Spleen (tissue), 7 donors: ENCODE data around the gene CCDC74A.
A peak's percentile ranks its signal among the peaks of the same experiment; 100 is the strongest.

Experiments
- CTCF ChIP-seq, 11 experiments: fragments of 200-600 bp in 7 of 11; fragments of 450-650 bp in 4 of 11; sonication (generic) in 4 of 11; IDR thresholded peaks in 8 of 11; conservative IDR thresholded peaks in 3 of 11; 1 replicate in 7 of 11; 2 replicates in 4 of 11; pipeline versions ENCODE4 v1.4.0 to v1.8.0; 2016 to 2021; ENCODE audit warnings: antibody characterized with exemption in 11 of 11, inconsistent platforms in 4 of 11, mild to moderate bottlenecking in 1 of 11
- POLR2A ChIP-seq, 3 donors: fragments of 450-650 bp; IDR thresholded peaks; one replicate each; pipeline ENCODE4 v1.5.1; 2017; ENCODE audit warnings: antibody characterized with exemption in 3 of 3, mild to moderate bottlenecking in 1 of 3
- donor health status: DM: no; HTN: no; CAD: no; lungs with moderate emphysema.
- donor health status: DM: no; HTN: no; CAD: no.
- donor health status: DM: no; HTN: no; CAD: no.

DNA sequence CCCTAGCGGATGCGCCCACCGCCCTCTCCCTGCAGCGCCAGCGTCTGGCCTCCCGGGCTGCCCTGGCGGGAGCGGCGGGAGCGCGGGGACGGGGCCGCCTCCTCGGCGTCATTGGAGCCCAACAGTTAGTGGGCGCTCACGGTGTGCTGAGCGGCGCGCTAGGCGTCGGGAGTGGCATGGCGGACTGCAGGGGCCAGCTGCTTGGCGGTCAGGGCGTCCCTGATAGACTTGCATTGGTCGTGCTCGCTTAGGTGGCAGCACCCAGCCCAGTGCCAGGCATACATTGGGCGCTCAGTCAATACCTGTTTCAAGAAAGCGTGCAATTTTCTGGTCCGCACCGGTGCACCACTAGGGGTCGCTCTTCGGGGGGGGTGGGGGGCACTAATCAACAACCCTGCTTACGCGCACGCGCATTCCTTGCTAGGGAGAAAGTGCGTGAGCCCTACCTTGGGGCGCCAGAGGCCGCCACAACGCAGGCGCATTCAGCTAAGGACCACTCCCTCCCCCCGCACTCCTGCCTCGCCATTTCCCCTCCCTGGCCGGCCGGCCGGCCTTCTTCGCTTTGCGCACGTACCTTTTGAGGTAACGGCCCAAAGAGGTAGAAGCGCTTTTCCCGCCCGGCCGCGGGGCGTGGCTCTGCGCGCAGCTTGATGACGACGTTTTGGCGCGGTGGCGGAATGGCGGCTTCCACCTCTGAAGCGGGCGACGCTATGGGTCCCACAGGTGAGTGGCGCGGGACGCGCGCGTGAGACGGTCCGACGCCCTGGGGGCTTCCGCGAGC, 35.1 kb upstream of the CCDC74A start:
- TF ChIP-seq CTCF (IDR thresholded peaks at IDR 0.05 in 8 of 11, conservative IDR thresholded peaks at IDR 0.05 in 3 of 11) (peak; percentile 61 to 95 (median 86)), POLR2A (IDR thresholded peaks at IDR 0.05) (peak in 1 of 3 donors; percentile 2)
